Glomerular visceral epithelial cell (primary cell): ENCODE measurements around the gene MTHFD2.
"Not testable (repeated sequence)": the region's sequence is repeated elsewhere in the genome, so short reads cannot be mapped to it uniquely, and the experiment has no call there.

Source experiments
- DNase-seq: peaks from one replicate; pipeline ENCODE4 v3.0.0-alpha.2; 2016; ENCODE audit errors: extremely low spot score

The MTHFD2 gene

DNA sequence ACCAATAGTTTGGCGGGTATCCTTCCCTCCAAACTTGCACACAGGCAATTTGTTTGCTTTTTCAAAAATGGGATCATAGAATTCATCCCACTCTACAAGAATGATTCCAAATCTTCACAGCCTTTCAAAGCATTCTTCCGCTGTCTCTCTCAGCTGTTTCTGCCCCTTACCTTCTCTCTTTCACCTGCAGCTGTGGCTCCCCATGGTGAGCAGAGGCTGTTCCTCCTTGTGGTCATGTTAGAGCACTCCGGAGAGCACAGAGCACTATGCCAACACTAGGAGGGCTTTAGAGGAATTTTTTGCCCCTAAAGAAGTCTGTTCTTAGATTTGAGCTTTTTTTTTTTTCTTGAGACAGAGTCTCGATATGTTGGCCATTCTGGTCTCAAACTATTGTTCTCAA is 30.4 kb downstream of the MTHFD2 start:
- no peak for DNase-seq

DNA sequence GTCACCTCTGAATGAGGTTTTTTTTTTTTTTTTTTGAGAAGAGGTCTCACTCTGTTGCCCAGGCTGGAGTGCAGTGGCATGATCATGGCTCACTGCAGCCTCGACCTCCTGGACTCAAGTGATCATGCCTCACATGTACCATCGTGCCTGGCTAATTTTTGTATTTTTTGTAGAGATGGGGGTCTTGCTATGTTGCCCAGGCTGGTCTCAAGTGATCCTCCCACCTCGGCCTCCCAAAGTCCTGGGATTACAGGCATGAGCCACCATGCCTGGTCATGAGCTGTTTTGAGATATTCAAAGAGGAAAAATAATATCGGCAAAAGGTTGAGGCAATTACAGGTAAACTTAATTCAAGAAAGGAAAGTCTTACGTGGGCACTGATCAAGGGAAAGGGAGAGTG is 31.4 kb downstream of the MTHFD2 start:
- DNase-seq: not testable (repeated sequence)

DNA sequence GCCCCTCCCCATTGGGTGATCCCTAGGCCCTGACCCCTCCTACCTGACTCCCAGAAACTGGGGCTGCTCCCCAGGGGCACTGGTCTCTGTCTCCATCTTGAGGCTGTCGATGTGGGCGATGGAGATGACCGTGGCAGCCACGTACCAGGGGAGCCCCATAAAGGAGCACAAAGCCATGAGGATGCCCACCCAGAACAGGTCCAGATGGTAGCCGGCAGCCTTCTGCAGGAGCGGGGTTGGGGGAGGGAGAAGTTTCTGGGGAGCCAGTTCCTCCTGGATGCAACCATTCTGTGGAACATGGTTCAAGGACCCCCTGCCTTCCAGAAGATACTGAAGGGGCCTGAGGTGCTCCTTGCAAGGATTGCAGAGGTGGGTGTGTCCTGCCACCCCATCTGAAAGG is 34.0 kb downstream of the MTHFD2 start:
- DNase-seq: no peak

DNA sequence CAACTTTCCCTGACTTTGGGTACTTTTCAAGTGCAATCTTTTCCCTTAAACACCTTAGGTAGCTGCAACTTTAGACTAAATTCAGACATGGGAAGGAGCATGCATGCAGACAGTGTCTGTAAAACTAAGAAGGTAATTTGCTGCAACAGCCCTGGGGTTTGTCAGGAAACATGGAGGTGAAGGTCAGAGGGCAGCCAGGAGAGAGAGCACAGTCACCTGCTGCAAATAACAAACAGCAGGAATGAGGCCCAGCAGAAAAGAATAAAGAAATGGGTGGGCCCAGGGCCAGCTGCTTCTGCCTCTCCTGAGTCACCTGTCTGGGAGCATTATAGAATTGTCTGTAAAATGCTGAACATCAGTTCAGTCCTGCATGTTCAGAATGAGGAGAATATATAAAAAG is 35.2 kb downstream of the MTHFD2 start:
- DNase-seq: no peak

DNA sequence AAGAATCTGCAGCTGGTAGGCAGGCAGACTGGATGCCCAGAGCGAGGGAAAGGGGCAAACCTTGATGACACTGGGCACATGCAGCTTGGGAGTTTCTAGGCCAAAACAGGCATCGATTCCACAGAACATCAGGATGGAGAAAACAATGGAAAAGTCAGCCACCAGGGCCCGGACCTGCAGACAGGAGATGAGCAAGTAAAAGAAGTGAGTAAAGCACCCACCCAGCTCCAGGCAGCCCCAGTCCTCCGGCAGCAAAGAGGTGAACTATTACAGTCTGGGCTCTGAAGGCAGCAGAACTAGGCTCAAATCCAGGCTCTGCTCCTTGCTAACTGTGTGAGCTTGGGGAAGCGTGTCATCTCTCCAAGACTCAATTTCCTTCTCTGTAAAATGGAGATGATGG is 36.6 kb downstream of the MTHFD2 start:
- no peak for DNase-seq

DNA sequence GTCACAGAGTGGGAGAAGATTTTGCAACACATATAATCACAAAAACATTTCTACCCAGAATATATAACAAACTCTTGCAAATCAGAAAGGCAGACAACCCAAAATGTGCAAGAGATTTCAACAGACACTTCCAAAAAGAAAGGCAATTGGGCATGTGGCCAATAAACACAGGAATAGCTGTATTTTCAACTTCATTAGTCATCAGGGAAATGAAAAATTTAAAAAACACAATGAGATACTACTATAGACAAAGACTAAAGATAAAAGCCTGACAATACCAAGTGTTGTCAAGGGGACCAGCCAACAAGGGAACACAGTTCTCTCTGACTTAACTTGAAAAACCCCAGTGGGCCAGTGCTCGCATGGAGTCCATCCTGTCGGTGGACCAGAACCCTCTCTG is 40.5 kb downstream of the MTHFD2 start:
- no peak for DNase-seq

DNA sequence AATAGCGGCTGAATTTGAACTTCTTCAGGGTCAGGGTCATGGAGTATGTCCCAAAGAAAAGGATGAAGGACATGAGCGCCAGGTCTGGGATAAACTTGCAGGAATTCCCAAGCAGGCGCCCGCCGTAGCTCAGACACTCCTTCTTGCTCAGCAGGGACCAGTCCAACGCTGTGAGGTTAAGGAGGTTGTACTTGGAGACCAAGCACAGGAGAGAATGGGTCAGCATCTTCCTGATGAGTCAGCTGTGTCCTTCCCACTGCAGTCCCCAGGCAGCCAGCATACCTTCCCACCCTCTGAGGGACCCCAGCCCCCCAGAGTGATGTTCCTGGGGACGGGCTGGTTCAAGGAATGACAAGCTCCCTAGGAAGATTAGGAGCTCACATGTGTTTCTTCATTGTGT is 40.9 kb downstream of the MTHFD2 start:
- no peak for DNase-seq

DNA sequence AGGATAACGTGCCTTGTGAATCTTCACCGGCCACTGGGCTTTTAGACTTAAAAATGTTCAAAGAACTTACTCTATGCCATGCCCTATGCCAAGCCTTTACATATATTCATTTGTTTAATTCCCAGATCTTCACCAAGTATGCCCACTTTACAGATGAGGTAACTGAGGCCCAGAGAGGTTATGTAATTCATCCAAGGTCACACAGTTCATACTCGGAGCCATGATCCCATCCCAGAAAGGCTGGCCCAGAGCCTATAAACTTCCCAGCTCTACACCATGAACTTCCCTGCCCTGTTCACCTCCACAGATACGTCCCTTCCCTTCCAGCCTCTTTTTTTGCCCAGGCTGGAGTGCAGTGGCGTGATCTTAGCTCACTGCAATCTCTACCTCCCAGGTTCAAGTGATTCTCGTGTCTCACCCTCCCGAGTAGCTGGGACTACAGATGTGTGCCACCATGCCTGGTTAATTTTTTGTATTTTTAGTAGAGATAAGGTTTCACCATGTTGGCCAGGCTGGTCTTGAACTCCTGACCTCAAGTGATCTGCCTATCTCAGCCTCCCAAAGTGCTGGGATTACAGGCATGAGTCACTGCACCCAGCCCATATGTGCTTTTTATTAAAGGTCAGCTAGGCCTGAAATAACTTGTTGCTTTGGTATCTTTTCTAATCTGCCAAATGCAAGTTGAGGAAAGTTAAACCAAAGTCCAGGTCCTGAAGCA is 44.1 kb downstream of the MTHFD2 start:
- DNase-seq: no peak

DNA sequence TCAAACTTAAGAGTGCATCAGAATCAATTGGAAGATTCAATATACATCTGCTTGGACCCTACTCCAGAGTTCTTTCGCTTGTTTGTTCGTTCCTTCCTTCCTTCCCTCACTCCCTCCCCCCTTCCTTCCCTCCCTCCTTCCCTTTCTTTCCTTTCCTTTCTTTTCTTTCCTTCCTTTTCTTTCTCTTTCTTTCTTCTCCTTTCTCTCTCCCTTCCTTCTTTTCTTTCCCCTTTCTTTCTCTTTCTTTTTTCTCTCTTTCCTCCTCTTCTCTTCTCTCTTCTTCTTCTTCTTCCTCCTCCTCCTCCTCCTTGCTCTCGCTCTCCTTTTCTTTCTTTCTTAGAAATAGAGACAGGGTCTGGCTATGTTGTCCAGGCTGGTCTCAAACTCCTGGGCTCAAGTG is 45.9 kb downstream of the MTHFD2 start:
- no peak for DNase-seq

DNA sequence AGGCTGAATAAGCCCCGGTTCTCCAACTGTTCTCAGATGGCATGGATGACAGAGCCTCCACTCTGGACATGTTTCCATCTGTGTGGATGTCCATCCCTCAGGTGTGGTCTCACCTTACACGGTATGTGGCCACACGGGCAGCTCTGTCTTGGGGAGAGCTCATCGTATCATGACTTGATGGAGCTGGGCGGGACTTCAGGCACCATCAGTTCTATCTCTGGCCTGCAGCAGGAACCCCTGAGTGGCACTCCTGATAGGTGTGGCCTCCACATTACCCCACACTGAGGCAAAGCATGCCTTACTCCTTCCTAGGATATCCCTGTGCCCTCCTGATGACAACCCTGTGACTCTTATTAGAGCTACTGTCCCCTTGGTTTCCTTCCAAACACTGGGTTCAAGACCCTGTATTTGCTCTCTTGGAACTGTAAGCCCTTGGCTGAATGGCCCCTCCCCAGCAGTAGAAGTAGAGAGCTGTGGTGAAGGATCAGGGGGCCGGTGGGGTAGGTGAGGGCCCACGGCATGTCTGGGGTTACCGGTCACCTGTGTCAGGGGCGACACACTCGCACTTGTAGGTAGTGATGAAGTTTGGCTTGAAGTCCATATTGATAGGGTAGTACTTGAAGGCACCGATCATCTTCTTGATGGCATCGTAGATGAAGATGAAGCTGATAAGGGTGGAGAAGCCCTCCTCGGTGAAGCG is 48.2 kb downstream of the MTHFD2 start:
- no peak for DNase-seq

DNA sequence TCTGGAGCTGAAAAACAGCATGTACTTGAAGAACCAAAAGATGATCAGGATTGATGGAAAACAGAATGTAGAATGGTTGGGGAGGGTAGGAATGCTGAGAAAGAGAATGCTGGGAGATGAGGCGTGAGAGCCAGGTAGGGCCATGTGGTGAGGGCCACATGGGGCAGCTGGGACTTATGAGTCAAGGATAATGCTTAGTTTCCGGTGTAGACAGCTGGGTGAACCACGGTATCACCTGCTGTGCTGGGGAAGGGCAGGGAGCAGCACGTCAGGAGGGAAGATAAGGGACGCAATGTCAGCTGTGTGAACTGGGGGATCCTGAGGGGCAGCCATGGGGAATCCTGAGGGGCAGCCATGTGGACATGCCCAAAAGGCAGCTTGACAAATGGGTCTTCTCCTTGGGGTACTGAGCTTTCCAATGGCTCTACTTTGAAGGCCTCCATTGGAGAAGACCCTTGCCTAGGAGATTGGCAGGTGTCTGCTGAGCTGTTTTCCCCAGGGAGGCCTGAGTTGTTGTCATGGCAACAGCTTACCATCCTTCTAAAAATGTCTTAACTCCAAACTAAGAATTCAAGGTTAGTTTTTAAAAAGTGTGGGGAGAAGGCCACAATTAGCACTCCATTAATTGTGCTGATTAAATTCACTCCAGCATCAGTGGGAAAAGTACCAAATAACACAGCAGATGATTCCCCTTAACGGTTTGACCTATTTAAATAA is 51.1 kb downstream of the MTHFD2 start:
- DNase-seq: no peak

DNA sequence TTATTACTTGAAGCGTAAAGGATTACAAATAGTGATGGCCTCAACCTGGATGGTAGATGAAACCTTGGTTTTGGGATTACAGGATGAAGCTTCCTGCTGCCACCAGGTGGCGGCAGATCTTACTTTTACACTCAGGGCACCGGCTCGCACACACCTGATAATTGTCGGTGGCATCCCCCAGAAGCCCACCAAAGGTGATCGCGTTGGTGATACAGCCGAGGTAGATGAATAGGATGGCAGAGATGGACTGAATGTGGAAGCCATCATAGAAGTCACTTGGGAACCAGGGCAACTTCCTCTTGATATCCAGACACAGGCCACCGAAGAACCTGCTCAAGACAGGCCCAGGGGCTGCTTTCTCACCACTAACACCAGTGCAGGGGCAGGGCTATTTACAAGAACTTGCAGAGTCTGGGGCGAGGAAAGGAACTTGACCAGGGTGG is 51.8 kb downstream of the MTHFD2 start:
- peak; percentile 41 for DNase-seq

DNA sequence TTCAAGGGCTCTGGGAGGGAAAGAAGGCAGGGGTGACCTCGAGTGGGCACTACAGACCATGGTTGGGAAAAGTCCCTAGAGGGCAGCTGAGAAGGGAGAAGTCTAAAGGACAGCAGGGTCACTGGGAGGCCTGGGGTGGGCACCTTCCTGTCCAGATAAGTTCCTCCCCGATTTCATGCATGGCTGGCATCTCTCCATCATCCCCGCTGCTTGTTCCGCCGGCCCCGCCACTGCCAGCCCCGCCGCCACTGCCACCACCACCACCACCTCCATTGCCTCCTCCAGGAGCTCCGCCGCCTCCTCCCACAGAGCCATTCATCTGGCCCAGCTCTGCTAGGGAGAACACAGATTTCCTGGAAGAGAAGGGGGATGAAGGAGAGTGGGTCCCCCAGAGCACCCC is 53.6 kb downstream of the MTHFD2 start:
- DNase-seq: no peak

DNA sequence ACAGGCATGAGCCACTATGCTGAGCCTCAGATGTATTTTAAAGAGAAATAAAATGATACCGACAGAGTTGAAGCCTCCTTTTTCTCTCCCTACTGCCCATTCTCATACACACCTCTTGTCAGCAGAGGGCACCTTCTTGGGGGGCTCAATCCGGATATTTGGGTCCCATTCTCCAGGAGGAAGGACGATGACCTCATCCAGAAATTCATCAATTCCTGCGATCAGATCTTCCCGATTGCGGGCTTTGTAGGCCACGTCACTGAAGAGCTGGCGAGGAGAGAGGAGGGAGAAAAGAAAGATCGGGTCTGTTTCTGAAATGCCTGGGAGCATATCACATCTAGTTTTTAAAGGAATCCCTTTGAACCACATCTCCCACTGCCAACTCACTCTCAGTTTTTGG is 54.4 kb downstream of the MTHFD2 start:
- DNase-seq: no peak

DNA sequence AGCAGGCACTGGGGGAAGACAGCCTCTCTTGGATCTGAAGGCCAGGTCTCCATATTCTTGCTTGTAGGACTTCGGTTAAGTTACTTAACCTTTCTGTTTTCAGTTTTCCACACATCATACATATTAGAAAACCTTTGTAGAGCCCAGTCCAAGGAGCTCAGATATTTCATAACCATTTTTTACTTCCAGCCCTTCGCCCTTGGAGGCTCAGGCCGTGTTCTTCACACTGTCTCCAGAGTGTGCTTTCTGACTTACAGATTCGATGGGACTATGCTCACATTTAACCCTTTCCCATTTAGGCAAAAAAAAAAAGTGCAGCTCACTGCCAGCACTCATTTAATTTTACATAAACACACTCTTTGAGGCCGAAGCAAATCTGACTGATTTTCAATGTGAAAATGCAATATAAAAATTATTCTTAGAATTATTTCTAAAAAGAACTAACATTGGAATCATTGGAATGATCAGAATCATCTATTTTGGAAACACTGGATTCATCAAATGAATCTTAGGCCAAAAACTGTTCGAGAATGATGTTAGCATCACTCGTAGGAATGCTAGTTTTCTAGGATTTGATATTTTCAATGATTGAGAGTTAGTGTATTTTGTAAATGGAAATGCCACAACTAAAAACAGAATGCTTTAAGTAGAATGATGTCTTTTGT is 55.0 kb downstream of the MTHFD2 start:
- DNase-seq: no peak

DNA sequence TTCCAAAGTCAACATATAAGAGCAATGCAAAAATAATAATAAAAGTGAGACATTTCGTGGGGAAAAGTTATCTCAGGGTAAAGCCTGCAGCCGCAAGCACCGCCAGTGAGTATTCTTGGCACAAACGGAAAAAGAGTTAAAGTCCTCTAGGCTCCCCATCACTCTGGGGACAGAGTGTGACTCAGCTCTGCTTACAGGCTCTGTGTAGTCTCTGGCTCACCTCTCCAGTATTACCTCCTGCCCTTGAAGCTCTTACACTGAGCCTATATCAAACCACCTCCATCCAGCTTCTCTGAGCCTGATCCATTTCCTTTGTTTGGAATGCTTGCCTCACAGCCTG is 55.5 kb downstream of the MTHFD2 start:
- no peak for DNase-seq

DNA sequence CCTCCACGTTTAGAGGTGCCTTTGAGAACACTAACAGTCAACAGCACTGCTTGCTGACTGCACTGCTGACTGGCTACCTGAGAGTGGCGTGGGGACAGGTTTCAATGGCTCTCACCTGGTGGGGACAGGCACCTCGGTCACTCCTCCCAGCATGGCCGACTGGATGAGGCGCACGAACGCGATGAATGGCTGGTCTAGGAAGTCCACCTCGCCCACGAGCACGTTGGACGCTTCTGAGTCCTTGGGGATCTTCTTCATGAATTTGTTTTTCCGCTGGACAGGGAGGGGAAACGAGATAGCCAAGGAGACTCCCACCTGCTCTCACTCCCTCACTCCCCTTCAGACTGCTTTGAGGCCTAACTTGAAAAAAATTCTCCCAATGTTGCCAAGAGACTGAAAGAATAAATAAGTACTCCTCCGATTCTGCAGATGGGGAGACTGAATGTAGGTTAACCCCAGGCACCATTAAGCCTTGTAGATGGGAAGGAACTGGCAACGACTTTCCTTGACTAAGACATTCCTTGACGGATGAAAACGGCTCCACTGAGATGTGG is 57.3 kb downstream of the MTHFD2 start:
- no peak for DNase-seq

DNA sequence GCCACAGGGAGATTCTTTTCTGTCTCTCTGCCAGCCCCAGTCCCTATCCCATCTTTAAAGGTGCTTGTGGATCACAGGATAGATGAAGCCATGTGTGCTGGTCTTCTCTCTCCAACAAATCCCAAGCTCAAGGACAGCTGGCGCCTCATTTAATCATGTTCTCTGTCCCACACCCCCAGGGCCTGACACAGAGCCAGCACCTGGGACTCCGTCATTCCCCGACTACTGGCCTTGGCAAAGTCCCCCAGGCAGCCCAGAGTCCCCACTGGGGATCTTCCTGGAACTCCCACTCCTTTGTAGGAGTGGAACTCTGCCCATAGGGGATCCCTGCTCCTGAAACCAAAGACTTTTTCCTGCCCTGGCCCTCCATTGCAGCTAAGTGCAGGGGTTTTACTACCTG is 60.8 kb downstream of the MTHFD2 start:
- no peak for DNase-seq

DNA sequence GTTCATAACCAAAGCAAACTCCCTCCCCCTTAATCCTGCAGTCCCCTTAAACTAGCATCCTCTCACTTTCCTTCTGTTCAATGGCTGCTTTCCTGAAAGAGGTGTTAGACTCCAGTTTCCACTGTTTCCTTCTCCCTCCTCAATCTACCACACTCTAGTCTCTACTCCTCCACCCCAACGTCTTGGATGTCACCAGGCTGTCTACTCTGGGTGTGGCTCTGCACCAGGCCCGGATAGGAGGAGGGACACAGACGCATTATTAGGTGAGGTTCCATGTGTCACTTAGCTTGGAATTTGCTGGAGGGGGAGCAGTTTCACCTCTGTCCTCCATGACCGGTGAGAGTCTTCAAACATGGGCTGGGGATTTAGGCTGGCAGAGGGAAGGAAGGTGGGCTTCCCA is 61.3 kb downstream of the MTHFD2 start:
- no peak for DNase-seq

DNA sequence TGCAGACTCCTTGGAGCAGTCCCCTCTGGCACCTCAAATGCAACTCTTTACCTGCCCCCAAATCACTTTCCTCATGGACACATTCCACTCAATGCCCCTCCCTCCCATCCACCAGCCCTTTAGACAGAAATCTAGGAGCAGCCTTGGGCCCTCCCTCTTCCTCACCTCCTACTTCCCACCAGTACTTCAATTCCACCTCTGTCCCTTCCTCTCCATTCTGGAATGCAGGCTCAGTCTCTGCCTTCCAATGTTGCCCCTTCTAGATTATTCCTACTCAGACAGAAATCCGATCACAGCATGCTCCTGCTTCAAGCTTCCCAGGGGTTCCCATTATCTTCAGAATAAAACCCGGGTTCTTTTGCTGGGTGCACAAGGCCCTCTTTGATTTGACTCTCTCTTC is 62.1 kb downstream of the MTHFD2 start:
- no peak for DNase-seq

DNA sequence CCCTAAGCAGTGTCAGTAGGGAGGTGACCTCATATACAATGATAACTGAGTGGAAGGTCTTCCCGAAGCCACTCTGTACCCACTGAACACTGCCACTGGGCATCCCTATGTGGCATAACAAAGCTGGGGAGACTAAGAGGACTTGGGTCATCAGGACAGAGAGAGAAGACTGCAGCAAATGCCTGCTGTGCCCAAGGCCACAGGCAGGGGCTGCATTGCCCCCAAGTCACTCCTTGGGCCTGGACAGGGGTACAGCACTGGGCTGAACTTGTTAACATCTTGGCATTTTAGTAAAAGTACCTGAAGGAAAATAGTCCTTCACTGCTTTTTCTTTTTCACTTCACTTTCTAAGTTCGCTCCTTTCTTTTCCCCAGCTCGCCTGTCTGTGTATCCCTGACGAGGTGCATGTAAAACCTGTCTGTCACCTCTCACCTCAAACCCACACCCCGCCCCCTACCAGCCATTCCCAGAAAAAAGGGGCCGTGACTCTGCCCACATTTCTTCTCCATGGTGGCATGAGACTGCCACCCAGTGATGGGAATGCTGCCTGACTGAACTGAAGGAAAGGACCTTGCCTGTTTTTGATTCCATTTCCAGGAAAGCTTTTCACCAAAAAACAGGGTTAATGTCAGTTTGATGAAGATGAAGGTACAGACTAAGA is 62.9 kb downstream of the MTHFD2 start:
- peak; percentile 17 for DNase-seq

DNA sequence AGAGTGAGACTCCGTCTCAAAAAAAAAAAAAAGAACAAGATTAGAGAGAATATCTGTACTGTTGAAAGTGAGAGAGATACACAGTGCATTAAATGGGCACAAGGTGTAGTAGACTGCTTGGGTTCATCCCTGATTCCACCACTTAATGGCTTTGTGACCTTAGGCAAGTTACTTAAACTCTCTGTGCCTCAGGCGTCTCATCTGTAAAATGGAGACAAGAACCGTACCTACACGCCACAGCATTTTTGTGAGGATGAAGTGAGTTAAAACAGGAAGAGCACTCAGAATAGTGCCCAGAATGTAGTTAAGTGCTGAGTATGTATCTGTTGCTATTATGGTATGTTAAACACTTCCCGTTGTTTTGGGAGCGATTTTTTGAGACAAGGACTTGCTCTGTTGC is 64.3 kb downstream of the MTHFD2 start:
- no peak for DNase-seq
